ENCODE measurements around the gene INTS13. TPM values are rescaled to one million over a fixed set of nuclear protein-coding genes. Genes with fewer than 3 reads are reported as not detected.
"Not testable (repeated sequence)": the region's sequence is repeated elsewhere in the genome, so short reads cannot be mapped to it uniquely, and the experiment has no call there.

The INTS13 gene
- total RNA-seq, 1 donor from 2014 or later, result 44.6 TPM

DNA sequence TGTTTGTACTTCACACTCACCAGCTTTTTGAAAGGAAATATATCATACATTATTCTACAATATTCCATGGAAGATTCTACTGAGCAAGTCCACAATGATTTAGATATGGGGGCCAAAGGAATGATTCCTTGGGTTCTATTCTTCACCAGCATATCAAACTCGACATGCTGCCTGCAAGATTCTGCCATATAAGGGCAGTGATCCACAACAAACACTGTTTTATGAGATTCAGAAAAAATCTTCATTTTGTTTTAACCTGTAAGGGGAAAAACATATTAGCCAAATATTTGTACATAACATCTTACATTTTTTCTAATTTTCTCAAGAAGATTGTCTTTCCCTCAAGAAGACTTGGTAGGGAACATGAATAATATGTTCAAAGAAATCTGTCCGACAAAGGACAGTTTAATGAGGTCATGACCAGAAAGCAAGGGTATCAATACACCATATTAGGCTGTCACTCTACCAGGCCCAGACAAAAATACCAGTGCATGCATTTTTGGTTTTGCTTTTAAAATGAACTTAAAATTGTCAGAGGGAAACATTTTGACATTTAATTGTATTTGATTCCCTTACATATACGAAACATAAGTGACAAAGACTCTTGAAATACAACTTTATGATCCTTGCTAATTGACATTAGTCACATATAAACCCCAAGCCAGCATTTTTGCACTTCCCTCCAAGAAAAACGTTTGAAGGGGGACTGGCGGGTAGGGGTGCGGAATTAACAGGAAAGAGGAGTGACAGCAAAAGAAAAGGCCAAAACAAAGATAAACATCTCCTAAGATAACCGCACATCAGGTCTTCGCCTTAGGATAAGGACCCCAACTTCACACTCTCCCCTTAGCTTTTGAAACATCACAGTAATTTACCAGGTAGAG lies 980 bp downstream of the INTS13 start:
- intact Hi-C loops (cut with micrococcal nuclease), result loop anchor here (5.0 to 10.0 kb wide), 6 partner anchors 84 to 1882 kb away; partner anchors contain the start of genes BMAL2 and PPFIBP1

DNA sequence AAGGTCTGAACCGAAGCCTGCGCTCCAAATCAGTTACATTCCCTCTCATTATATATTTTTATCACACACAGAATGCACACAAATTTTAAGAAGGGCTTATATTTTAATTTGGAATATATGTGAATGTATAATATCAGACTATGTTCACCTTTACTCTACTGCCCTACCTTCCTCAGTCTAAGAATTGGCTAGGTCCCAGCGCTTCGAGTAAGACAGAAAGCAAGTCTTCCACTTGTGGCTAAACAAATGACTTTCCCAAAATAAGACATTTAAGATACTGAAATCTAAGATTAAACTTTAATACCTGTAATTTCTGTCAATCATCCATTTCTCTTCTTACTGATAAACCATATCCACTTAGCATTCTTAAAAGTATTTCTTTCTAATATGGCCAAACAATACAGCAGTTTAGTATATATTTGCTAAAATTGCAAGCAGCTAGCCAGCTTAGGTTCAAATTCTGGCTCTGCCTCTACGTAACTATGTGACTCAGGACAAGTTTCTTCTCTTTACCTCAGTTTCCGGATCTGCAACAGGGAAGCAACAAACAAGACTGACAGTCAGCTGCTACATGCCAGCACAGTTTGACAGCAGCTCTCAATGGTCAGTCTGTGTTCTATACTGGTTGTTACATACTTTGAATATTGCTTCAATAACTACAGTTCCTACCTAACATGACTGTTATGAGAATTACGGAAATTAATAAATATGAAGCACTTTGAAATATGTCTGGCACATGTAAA lies 2.0 kb downstream of the INTS13 start:
- intact Hi-C loops (cut with micrococcal nuclease), result loop anchor here (5.0 to 10.0 kb wide), 6 partner anchors 84 to 1881 kb away; partner anchors contain the start of genes BMAL2 and PPFIBP1

DNA sequence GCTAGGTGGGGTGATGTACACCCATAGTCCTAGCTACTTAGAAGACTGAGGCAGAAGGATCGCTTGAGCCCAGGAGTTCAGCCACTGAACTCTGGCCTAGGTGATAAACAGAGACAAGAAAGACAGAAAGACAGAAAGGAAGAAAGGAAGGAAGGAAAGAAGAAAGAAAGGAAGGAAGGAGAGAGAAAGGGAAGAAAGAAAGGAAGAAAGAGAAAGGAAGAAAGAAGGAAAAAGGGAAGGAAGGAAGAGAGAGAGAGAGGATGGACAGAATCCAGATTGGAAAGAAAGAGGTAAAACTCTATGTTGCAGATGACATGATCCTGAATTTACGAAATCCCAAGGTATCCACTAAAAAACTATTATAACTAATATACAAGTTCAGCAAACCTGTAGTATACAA lies 8.2 kb downstream of the INTS13 start:
- intact Hi-C loops (cut with micrococcal nuclease), result no loop called here

DNA sequence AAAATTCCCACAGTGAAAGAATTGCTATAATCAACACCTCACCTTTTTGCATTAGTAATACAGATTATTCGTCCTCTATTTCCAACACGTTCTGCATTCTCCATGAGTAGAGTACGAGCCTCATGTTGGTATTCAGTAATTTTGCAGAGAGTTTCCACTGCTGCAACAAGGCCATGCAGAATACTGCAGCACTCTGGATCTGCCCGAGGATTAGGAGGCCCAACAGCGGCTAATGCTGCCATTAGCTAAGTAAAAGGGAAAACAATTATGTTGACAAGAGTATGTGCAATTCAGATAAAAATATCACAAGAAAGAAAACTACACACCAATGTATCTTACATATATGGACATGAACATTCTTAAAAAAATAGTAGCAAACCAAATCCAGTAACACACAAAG lies 9.1 kb downstream of the INTS13 start:
- intact Hi-C loops (cut with micrococcal nuclease), result no loop called here

DNA sequence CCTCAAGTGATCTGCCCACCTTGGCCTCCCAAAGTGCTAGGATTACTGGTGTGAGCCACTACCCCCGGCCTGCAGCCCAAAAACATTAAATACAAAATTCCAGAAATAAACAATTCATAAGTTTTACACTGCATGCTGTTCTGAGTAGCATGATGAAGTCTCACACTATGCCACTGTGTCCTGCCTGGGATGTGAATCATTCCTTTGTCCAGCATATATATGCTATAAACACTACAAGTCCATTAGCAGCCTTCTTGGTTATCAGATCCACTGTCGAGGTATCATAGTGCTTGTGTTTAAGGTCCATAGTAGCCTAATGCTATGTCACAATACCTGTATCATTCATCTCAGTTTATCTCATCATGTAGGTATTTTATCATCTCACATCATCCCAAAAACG lies 15.9 kb downstream of the INTS13 start:
- intact Hi-C loops (cut with micrococcal nuclease), result no loop called here

DNA sequence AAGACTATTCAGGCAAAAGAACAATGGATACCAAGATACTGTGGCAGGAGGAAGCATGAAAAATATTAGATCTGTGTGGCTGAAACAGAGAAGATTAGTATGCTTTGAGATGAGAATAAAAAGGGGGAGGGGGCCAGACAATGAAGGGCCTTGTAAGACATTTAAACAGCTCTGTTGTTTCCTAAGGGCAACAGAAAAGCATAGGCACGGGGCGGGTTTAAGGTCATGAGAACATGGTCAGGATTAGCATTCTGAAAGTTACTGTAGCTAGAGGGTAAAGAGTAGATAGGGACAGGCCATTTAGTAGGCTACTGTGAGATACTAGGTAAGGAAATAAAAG lies 18.6 kb downstream of the INTS13 start:
- intact Hi-C loops (cut with micrococcal nuclease), result no loop called here

DNA sequence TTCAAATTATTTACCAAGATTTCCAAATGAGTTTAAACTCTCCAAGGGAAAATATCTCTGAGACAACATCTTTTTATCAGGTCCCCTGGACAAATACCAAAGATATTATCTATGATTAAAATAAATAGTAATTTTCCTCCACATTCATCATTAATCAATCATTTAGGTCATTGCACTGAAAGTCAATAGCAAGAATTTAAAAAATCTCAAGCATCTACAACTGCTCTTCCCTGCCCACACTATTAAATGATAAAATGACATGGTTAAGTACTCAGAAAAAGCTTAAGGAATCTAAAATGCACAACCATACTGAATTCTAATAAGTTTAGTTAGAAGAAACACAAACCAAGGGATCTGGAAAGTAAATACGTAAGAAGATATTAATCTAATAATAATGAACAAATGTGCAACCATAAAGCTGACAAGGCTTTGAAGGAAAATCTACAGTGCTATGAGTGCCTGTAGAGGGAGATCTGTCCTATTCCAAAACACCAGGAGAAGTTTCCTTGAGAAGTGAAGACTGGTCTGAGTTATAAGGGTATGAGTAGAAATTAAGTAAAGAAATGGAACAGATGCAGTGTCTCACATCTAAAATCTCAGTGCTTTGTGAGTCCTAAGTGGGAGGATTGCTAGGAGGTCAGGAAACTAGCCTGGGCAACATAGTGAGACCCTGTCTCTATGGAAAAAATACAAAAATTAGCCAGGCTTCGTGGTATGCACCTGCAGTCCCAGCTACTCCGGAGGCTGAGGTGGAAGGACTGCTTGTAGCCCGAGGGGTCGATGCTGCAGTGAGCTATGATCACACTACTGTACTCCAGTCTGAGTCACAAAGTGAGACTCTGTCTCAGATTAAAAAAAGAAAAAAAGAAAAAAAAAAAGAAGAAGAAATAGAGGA lies 19.2 kb downstream of the INTS13 start:
- intact Hi-C loops (cut with micrococcal nuclease), result no loop called here

DNA sequence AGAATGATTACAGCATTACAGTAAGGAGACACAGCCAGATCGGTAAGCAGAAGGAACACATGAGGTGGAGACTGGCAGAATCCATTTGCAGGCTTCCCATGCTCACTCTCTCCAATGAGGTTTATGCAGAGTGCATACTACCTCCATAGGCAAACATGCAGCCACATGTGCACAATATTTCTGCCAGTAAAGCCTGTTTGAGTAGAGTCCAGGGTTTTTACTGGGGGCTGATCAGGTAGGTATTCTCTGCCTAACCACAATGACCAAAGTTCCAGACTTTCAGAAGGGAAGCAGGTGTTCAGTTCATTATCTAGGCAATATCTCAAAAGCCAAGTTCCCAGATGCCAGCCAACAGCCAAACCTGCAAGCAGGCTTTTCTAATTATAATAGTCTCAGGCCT lies 31.1 kb downstream of the INTS13 start:
- intact Hi-C loops (cut with micrococcal nuclease), result no loop called here

DNA sequence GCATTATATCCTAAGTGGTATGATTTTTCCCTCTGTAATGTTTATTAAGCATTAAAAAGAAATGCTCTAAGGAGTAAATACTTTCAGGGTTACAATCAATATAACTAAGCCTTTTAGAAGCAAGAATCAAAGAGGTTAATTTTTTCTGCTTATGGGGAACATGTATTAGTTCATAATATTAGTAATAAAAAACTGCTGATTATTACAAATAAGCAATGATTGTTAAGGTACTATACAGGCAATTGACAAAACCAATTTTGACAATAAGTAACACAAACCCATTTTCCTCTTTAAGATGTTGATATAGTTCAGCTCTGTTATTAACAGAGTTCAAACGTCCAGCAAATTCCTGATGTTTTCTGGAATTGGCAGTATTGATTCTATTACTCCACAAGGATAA lies 31.8 kb downstream of the INTS13 start:
- intact Hi-C loops (cut with micrococcal nuclease), result no loop called here

DNA sequence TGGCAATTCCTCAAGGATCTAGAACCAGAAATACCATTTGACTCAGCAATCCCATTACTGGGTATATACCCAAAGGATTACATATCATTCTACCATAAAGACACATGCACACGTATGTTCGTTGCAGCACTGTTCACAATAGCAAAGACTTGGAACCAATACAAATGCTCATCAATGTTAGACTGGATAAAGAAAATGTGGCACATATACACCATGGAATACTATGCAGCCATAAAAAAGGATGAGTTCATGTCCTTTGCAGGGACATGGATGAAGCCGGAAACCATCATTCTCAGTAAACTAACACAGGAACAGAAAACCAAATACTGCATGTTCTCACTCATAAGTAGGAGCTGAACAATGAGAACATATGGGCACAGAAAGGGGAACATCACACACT lies 34.4 kb downstream of the INTS13 start:
- intact Hi-C loops (cut with micrococcal nuclease), result not testable (repeated sequence)

DNA sequence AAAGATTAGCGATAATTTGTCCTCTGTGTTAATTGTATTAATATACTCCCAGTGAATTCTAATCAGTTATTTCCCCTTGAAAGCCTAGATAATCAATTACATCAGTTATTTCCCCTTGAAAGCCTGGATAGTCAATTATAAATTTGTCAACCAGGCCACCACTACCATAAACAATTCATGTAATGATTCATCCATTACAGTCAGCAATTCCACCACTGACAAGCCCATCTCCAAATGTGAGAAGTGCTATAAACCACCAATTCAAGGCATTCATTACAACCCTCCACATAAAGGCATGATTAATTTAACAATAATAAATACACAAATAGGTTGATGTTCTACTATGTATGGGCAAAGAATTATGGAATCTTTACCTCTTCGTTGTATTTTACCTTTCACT lies 40.9 kb downstream of the INTS13 start:
- intact Hi-C loops (cut with micrococcal nuclease), result no loop called here

DNA sequence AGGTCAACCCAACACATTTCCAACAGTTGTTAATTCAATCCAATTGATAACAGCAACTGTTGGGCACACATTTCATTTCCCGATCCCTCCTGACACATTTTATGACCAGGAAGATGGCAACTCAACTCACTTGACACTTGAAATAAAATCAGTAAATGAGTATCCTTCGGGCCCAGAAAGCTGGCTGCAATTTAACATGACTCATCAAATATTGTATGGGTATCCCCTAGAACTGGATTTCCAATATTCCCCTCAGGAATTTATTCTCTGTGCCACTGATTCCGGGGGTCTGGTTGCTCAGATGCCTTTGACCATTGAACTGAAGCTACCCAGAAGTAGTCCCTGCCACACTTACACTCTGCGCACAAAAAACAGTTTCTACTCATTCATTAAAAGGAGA lies 42.1 kb downstream of the INTS13 start:
- intact Hi-C loops (cut with micrococcal nuclease), result no loop called here

DNA sequence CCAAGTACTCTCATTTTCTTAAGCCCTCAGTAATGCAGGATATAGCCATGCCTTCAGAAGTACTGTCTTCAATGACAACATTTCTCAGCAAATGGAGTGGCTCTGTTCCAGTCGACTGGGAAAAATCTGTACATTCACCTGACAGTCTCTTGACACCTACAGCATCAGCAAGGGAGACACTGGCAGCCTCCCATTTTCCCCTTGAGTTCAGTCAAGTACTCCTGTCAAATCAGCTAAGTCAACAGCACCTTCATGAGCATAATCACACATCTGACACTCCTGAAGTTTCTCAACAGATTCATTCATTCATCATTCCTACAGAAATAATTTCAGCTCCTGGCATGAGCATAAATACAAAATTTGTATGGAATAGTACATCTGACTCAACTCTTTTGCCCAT lies 46.1 kb downstream of the INTS13 start:
- intact Hi-C loops (cut with micrococcal nuclease), result no loop called here

DNA sequence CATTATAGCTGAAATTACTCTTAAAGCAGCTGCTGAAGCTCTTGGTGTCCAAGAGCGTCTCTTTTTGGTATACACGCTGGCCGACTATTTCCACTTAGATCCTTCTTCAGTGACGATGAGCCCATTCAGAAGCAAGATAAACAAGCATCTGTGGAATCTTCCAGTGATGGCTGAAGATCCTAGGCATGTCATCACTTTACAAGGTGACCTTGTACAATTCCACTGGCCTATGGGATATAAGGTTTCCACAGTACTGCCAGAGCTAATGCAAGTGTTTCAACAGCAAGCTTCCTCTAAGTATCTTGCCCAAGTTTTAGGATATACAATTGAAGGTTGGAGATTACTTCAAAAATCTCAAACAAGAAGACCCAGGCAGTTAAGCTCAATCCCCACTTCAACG lies 47.0 kb downstream of the INTS13 start:
- intact Hi-C loops (cut with micrococcal nuclease), result no loop called here

DNA sequence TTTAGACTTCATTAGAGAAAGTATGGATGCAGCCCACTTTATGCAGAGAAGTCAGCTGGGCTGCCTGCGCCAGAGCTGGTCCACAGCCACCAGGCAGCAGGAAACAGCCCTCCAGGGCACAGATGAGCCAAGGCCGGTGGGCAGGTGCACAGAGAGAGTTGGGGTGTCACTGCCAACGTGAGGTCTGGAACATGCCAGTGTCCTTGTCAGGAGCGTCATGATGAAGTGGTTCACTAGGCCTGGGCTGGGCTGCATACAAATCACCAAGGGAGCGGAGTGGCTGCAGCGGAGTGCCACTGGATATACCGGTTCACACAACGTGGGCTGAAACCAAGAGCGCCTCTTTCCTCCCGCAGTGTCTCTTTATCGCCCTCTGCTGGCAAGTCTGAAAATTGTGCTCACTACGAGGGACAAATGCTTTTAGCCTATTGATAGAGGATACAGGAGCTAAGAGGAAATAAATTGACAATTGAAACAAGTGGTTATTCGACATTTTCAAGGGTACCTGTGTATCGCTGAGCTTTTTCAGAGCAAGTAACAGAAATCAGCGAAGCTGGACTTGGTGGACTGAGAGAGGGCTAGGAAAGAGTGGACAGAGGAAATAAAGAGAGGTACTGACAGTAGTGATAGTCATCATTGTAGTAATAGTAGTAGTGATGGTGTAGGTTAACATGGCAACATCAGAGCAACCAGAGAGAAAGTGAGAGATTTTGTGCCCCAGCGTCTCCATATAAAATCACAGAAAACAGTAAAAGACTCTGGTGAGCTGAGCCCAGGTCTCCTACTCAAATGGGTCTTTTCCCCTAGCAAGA lies 52.8 kb downstream of the INTS13 start:
- intact Hi-C loops (cut with micrococcal nuclease), result loop anchor here (1.0 kb wide), 3 partner anchors 32 to 788 kb away; partner anchors contain the start of gene ITPR2

DNA sequence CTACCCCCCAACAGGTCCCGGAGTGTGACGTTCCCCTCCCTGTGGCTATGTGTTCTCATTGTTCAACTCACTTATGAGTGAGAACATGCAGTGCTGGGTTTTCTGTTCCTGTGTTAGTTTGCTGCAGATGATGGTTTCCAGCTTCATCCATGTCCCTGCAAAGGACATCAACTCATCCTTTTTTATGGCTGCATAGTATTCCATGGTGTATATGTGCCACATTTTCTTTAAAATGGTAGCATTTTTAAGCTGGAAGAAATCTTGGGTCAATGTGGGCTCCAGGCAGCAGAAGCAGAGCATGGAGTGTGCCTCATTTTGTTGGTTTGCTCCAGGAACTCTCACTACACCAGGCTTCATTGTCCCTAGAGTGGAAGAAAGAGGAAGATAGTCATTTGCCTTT lies 57.2 kb downstream of the INTS13 start:
- intact Hi-C loops (cut with micrococcal nuclease), result no loop called here

DNA sequence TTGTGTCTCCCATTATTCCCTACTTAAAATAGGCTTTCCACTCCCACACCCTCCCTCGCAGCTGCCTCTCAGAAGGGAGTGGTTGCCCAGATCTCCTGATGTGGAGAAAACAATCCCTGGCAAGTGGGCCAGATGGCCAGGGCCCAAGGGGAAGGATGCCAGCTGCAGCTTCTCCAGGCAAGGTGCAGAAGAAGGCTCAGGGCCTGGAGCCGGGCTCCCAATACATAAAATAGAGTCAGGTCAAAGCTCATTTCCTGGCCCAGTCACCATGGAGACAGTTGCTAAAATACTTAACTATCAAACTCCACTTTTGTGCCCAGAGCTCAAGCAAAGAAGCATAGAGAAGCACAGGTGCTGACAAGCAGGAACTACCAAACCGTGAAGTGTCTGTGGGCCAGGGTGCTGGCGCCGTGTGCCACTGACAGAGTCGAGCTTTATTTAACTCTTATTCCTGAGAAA lies 59.1 kb downstream of the INTS13 start:
- intact Hi-C loops (cut with micrococcal nuclease), result no loop called here

DNA sequence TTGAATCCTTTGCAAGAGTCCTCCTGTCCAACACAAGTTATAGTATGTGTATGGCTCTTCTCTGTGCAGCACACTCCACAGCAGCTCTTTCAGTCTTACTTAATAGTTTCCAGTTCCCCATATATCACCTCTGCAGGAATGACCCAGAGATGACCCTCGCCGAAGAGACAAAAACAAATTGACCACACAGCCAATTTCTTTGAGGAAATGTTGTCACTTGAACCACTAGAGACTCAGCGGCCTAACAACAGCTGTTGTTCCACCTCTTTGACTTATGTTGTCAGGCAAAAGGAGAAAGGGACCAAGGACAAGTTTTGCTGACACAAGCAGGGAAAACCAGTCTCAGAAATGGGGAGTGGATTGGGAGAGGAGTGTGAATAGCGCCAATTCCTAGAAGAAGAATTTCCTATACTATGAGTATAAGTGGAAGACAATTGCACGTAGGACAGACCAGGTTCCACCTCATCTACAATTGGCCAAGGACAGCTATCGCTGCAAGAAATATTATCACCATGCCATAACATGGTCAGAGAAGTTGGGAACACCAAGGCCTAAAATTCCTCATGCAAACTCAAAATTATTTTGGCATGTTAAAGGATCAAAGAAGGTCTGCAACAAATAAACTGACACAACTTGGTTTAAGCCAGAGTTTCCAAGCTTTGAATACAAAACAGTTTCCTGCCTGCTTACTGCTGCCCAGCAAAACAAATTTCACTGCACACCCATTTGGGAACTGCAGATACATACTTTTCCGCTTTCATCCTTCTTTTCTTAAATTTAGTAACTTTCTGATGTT lies 63.1 kb downstream of the INTS13 start:
- intact Hi-C loops (cut with micrococcal nuclease), result no loop called here

DNA sequence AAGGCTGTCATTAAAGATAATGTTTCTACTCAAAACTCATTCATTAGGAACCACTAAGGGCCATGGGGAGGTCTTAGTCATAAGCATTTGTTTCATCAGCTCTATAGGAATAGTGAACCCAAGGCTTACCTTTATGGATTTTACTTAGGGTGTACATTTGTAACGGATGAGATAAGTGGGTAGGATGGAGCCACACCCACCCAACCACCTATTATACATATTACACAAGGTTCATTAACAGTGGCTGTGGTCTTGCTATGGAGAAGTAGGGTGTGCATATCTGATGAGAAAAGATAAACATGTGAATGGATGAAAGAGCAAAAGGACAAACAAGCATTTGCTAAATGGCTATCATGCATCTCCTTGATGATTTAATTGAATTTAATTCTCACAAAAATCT lies 65.2 kb downstream of the INTS13 start:
- intact Hi-C loops (cut with micrococcal nuclease), result no loop called here

DNA sequence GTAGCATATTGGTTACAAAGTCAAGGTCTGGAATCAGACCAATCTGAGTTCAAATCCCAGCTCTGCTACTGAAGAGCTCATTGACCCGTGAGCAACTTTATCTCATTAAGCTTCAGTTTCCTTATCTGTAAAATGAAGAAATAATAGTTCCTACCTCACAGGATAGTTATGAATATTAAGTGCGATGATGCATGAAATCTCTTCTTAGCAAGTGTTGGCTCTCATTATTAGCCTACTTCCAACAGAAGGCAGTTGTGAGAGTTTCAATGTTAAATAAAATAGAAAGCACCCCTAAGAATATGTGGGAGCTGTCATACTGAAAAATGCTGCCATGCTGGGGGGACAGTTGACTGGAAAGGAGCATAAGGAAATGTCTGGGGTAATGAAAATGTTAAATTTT lies 65.8 kb downstream of the INTS13 start:
- intact Hi-C loops (cut with micrococcal nuclease), result no loop called here
